Astrocyte of the spinal cord (primary cell): Measurements from ENCODE around the gene ZNF502.

ENCODE experiments used
- DNase-seq: peaks from one replicate; pipeline ENCODE4 v3.0.0; 2011; ENCODE audit warnings: low read depth, low spot score
- H3K4me3 ChIP-seq: 2 replicates; pipeline ENCODE4 v1.5.1; 2011; ENCODE audit warnings: low read depth, mild to moderate bottlenecking, low read length, moderate library complexity
- in situ Hi-C: cut with HindIII; loops from 2 replicates; pipeline ENCODE4 v1.10.0; 2017; ENCODE audit warnings: low sequenced_read_pairs
- TF ChIP-seq, protein P1 (sequence below): IDR thresholded peaks from 2 replicates; pipeline ENCODE4 v1.5.1; 2012; ENCODE audit warnings: low read depth, mild to moderate bottlenecking, low read length, inconsistent platforms

Gene ZNF502

DNA sequence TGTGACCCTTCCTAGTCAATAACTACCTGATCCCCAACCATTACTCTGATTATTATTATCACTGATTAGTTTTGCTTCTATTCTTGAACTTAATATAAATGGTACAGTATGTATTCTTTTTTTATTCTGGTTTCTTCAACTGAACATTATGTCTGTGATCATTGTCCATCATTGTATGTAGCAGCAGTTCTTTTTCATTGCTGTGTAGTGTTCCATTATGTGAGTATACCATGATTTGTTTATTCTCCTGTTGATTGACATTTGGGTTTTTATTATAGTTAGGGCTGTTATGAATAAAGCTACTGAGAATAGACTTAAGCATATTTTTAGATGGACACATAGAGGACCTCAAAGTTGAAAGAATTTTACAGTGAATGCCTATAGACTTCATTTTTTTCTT lies 51.8 kb downstream of the ZNF502 start:
- in situ Hi-C loops, result no loop called here
- TF ChIP-seq, protein P1, sequence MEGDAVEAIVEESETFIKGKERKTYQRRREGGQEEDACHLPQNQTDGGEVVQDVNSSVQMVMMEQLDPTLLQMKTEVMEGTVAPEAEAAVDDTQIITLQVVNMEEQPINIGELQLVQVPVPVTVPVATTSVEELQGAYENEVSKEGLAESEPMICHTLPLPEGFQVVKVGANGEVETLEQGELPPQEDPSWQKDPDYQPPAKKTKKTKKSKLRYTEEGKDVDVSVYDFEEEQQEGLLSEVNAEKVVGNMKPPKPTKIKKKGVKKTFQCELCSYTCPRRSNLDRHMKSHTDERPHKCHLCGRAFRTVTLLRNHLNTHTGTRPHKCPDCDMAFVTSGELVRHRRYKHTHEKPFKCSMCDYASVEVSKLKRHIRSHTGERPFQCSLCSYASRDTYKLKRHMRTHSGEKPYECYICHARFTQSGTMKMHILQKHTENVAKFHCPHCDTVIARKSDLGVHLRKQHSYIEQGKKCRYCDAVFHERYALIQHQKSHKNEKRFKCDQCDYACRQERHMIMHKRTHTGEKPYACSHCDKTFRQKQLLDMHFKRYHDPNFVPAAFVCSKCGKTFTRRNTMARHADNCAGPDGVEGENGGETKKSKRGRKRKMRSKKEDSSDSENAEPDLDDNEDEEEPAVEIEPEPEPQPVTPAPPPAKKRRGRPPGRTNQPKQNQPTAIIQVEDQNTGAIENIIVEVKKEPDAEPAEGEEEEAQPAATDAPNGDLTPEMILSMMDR, result no peak
- no peak overlapping the region for H3K4me3 ChIP-seq
- DNase-seq, result no peak

DNA sequence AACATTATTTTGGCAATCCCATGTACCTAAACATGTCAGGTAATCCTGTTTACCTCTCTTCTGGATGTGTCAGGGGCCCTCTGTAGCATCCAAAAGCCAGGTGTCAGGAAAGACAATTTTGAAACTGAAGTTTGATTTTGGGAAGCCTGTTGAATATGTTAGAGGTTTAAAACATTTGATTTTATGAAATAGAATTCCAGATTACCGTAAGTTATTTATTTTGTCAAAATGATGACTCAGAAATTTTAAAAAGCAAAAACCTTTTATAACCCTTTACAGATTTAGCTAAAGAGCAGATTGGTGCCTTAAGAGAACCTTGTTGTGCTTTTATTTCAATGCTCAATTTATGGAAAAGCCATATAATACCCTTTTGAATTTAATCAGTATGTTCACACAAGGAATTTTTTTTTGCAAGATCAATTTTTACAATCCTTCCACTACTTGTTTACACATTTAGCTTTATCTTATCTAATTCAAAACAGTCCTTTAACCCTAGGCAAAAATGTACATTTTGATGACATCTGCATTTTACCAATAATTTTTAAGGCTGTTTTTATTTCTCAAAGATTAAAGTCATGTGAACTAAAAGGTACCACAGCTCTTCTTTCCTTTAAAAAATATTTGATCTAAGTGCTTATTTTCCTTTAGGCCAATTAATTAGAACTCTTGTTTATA lies 59.1 kb downstream of the ZNF502 start:
- no peak overlapping the region for H3K4me3 ChIP-seq
- no peak for DNase-seq
- TF ChIP-seq, protein P1, result no peak
- in situ Hi-C loops, result no loop called here

DNA sequence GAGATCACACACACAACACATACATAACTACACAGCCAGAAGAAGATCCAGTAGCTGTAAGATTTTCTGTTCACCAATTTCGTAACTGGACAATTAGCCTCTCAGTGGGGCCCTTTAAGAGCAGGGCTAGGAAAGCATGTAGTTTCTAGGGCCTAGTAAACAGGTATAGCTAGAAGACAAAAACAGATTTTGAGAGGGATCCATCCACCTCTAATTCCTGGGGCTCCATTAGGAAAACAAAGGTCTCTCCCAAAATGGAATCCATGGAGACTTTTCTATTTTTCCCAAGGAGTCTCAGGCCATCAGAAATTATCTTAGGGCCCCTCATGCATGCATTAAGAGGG lies 59.6 kb downstream of the ZNF502 start:
- no peak for DNase-seq
- in situ Hi-C loops, result no loop called here
- H3K4me3 ChIP-seq, result no peak overlapping the region
- TF ChIP-seq, protein P1, result no peak
